Heart left ventricle (tissue), 16 donors: ENCODE data around the gene SLC12A5. TPM values are rescaled to one million over a fixed set of nuclear protein-coding genes. Genes with fewer than 3 reads are reported as not detected.

Experiments
- ATAC-seq, 4 donors: fragments of 200-7000 bp; cut with Tn5 transposase; one replicate each; pipeline ENCODE4 v1.9.1; 2020 to 2022; ENCODE audit warnings: moderate library complexity in 4 of 4, mild to moderate bottlenecking in 3 of 4, moderate number of reproducible peaks in 1 of 4
- DNase-seq, 5 donors: peaks; one replicate each; pipeline ENCODE4 v3.0.0-alpha.2; 2020
- H3K27ac ChIP-seq, 12 donors: fragments of 200-600 bp; sonication (generic) in 4 of 12; one replicate each; pipeline versions ENCODE4 v1.5.0 to v1.8.0; 2016 to 2022; ENCODE audit warnings: mild to moderate bottlenecking in 2 of 12
- H3K27me3 ChIP-seq, 9 donors: fragments of 200-600 bp; sonication (generic) in 2 of 9; one replicate each; pipeline versions ENCODE4 v1.5.1 to v1.8.0; 2016 to 2022; ENCODE audit warnings: mild to moderate bottlenecking in 3 of 9
- H3K36me3 ChIP-seq, 9 donors: fragments of 200-600 bp; sonication (generic) in 2 of 9; one replicate each; pipeline versions ENCODE4 v1.5.0 to v1.8.0; 2018 to 2022; ENCODE audit warnings: mild to moderate bottlenecking in 2 of 9
- H3K4me1 ChIP-seq, 12 donors: fragments of 200-600 bp; sonication (generic) in 4 of 12; one replicate each; pipeline versions ENCODE4 v1.5.0 to v1.8.0; 2016 to 2022; ENCODE audit warnings: mild to moderate bottlenecking in 3 of 12
- H3K4me3 ChIP-seq, 12 donors: fragments of 200-600 bp; sonication (generic) in 4 of 12; one replicate each; pipeline versions ENCODE4 v1.5.0 to v1.8.0; 2017 to 2022; ENCODE audit warnings: mild to moderate bottlenecking in 9 of 12, moderate library complexity in 4 of 12
- H3K9me3 ChIP-seq, 12 donors: fragments of 200-600 bp; sonication (generic) in 4 of 12; one replicate each; pipeline versions ENCODE4 v1.5.0 to v1.8.0; 2016 to 2022; ENCODE audit warnings: mild to moderate bottlenecking in 1 of 12
- CTCF ChIP-seq, 12 donors: fragments of 200-600 bp; sonication (generic) in 4 of 12; IDR thresholded peaks; one replicate each; pipeline versions ENCODE4 v1.5.0 to v1.8.0; 2018 to 2022; ENCODE audit warnings: antibody characterized with exemption in 12 of 12, mild to moderate bottlenecking in 5 of 12
- POLR2A ChIP-seq, 2 donors: fragments of 450-650 bp; IDR thresholded peaks; one replicate each; pipeline ENCODE4 v1.6.1; 2017; ENCODE audit warnings: antibody characterized with exemption in 2 of 2, mild to moderate bottlenecking in 2 of 2, moderate library complexity in 2 of 2
- WGBS, 4 donors: extraction: QIAGEN DNeasy Blood & Tissue Kit in 2 of 4; methylation state at CpG; one replicate each; pipeline versions ENCODE4 v1.1.5 to v1.1.7; 2013 to 2018; 5-methylcytosine and 5-hydroxymethylcytosine counted together
- intact Hi-C, 10 donors: fragments of 100-400 bp; cut with DNase I; formaldehyde crosslinking; loops; one replicate each; pipeline versions ENCODE4 v1.11.1 to v1.14.2; 2022
- polyA plus RNA-seq, 2 donors: library from polyadenylated mRNA; stranded (reverse); fragments of 200-250 nt; gene quantifications; one replicate each; pipeline ENCODE4 v1.2.3, GENCODE V29; 2013
- total RNA-seq, 9 donors: library from RNA; depleted of rRNA in 2 of 9; stranded (reverse); fragments of >200 nt in 2 of 9; fragmentation: NEBNext Ultra II Directional in 3 of 9; extraction: Animal tissue kit (Norgen Biotek cat#: 25700) in 3 of 9; gene quantifications; one replicate each; pipeline versions ENCODE4 v1.1.0 to v1.2.4, GENCODE V29; 2016 to 2023
- donor health status: ischemic (EF 13 %, LVEDD 7.1; RV severe dilation, severe dysfunction).
- donor health status: healthy with polysubstance abuse.
- donor health status: DM: no; HTN: yes; CAD: no.
- donor health status: DM: no; HTN: no; CAD: no.
- donor health status: ischemic (EF 25% LVEDD 6.9; RV normal size, moderate dysfunction).
- donor health status: ischemic (EF 25% LVEDD 5.7; RV mildly dilated, moderate dysfunction).
- donor health status: healthy.
- donor health status: DM: yes; HTN: yes; CAD: no.
- donor health status: ischemic (EF 35%, LVEDD 5.7; RV mildly dilated, moderate dysfunction).
- donor health status: nonischemic (EF 11% LVEDD 7.7; RV severe dilation, severe dysfunction).
- donor health status: DM: yes; HTN: yes; CAD: no.
- donor health status: PGD.
- donor health status: ischemic (EF 29% LVEDD 5.4; RV normal size, mild dysfunction).
- donor health status: nonischemic (EF 23%, LVEDD 6.1; RV moderate dilation, normal function).

SLC12A5 gene
- total and polyA plus RNA-seq, 11 donors, result 0.73 to 1.7 (median 1.2) TPM; not detected in 8

GRCh38 chr20:46051556-46052308, 22.7 kb downstream of the SLC12A5 start:
- Histone ChIP-seq H3K9me3 (no peaks in the 10 kb centered on the region), H3K4me1 (no peaks in the 10 kb centered on the region), H3K4me3 (no peak overlapping the region), H3K27me3 (peaks cover 0 to 78% (median 9%) of the 10 kb centered on the region in 9 donors), H3K27ac (no peak overlapping the region), H3K36me3 (no peaks in the 10 kb centered on the region)
- TF ChIP-seq POLR2A (IDR thresholded peaks at IDR 0.05) (no peak), CTCF (IDR thresholded peaks at IDR 0.05) (no peak)
- DNase-seq (no peak), ATAC-seq (no peak)
- 63 to 78% (median 65%) methylated on average over 11 to 19 of the region's 19 CpGs for WGBS, 4 donors
- intact Hi-C loops, result no loop called here

GRCh38 chr20:46053416-46053815, 24.4 kb downstream of the SLC12A5 start:
- WGBS, 4 donors, result 84 to 92% (median 88%) methylated on average over 8 of the region's 8 CpGs
- intact Hi-C loops, result no loop called here
- Histone ChIP-seq H3K27me3 (peaks cover 0 to 81% (median 20%) of the 10 kb centered on the region in 9 donors), H3K27ac (no peak overlapping the region), H3K36me3 (no peaks in the 10 kb centered on the region), H3K4me1 (peaks cover 0 to 13% (median 12%) of the 10 kb centered on the region in 12 donors), H3K9me3 (no peaks in the 10 kb centered on the region), H3K4me3 (no peak overlapping the region)
- DNase-seq (no peak), ATAC-seq (no peak)
- TF ChIP-seq CTCF (IDR thresholded peaks at IDR 0.05) (no peak), POLR2A (IDR thresholded peaks at IDR 0.05) (no peak)

GRCh38 chr20:46054606-46055005, 25.6 kb downstream of the SLC12A5 start:
- H3K4me3 ChIP-seq, result no peak overlapping the region
- intact Hi-C loops, result no loop called here
- no peaks in the 10 kb centered on the region for H3K9me3 ChIP-seq
- H3K4me1 ChIP-seq, result peaks cover 0 to 25% (median 17%) of the 10 kb centered on the region in 12 donors
- TF ChIP-seq POLR2A (IDR thresholded peaks at IDR 0.05), result no peak
- no peak for TF ChIP-seq CTCF (IDR thresholded peaks at IDR 0.05)
- H3K36me3 ChIP-seq, result peaks cover 0 to under 1% (median 0%) of the 10 kb centered on the region in 9 donors
- WGBS, 4 donors, result 42 to 53% (median 50%) methylated on average over 6 of the region's 6 CpGs
- no peak overlapping the region for H3K27ac ChIP-seq
- peaks cover 0 to 78% (median 21%) of the 10 kb centered on the region in 9 donors for H3K27me3 ChIP-seq
- DNase-seq (no peak), ATAC-seq (no peak)

GRCh38 chr20:46055269-46055668, 26.3 kb downstream of the SLC12A5 start:
- TF ChIP-seq CTCF (IDR thresholded peaks at IDR 0.05), result no peak
- TF ChIP-seq POLR2A (IDR thresholded peaks at IDR 0.05), result no peak
- Histone ChIP-seq H3K9me3 (no peaks in the 10 kb centered on the region), H3K27ac (no peak overlapping the region), H3K27me3 (peaks cover 0 to 73% (median 21%) of the 10 kb centered on the region in 9 donors), H3K4me1 (peaks cover 0 to 31% (median 17%) of the 10 kb centered on the region in 12 donors), H3K36me3 (peaks cover 0 to 7% (median 0%) of the 10 kb centered on the region in 9 donors), H3K4me3 (no peak overlapping the region)
- 29 to 45% (median 40%) methylated on average over 1 of the region's 1 CpG for WGBS, 4 donors
- DNase-seq (no peak), ATAC-seq (no peak)
- intact Hi-C loops, result no loop called here
